HCT116 (cell line): Measurements from ENCODE around the gene CCDC146. TPM values are rescaled to one million over a fixed set of nuclear protein-coding genes. Genes with fewer than 3 reads are reported as not detected.

Experiments
- ATAC-seq: fragments of 200-7000 bp; cut with Tn5 transposase; 2 replicates; pipeline ENCODE4 v1.9.1; 2020; ENCODE audit warnings: mild to moderate bottlenecking, moderate library complexity
- BruUV-seq: library from RNA; stranded (reverse); fragments of 400-500 nt; replicated peaks from 2 replicates; lab custom pipeline; 2021; lab: Mats Ljungman, UMichigan
- CTCF ChIA-PET: fragments of 300-600 bp; sonication (Branson Sonifier 250); formaldehyde crosslinking; loops from one replicate; lab custom pipeline; 2021; ENCODE audit warnings: antibody characterized with exemption; lab: Charles Lee
- POLR2A ChIA-PET: fragments of 300-600, 350-600 bp; sonication (Branson Sonifier 250); formaldehyde crosslinking; loops from one replicate; lab custom pipeline; 2021; ENCODE audit warnings: antibody characterized with exemption; lab: Charles Lee
- RAD21 ChIA-PET, 2 experiments: fragments of 300-600 bp; sonication (Branson Sonifier 250); formaldehyde crosslinking; loops; one replicate each; lab custom pipeline; 2023; ENCODE audit warnings: low total read pairs in 2 of 2; ENCODE audit not compliant: uncharacterized antibody in 2 of 2, unreplicated experiment in 2 of 2, low non-redundant PET in 1 of 2; lab: Charles Lee
- DNase-seq: peaks from one replicate; pipeline ENCODE4 v3.0.0-alpha.2; 2010; ENCODE audit warnings: low read depth, low spot score
- H2AFZ ChIP-seq: fragments of 200-600 bp; shearing (Covaris generic), sonication (generic); 2 replicates; pipeline ENCODE4 v1.6.1; 2017; ENCODE audit warnings: low read depth, mixed run types, mixed read lengths, antibody characterized with exemption, low read length; ENCODE audit not compliant: poor library complexity, severe bottlenecking
- H3K27ac ChIP-seq: 2 replicates; pipeline ENCODE4 v1.5.1; 2012; ENCODE audit warnings: low read depth, low read length
- H3K27me3 ChIP-seq: fragments of 200-600 bp; sonication (generic); 2 replicates; pipeline ENCODE4 v1.6.1; 2016; ENCODE audit warnings: mixed run types, low read length, mixed read lengths; ENCODE audit not compliant: insufficient read depth
- H3K36me3 ChIP-seq, 2 experiments: fragments of 200-500 bp in 1 of 2; fragments of 200-600 bp in 1 of 2; sonication (Bioruptor generic) in 1 of 2; sonication (generic) in 1 of 2; 2 replicates each; pipeline versions ENCODE4 v1.5.1 to v1.6.1; 2014 to 2016; ENCODE audit warnings: low read length in 2 of 2, inconsistent platforms in 1 of 2, mixed read lengths in 1 of 2, mixed run types in 1 of 2; ENCODE audit not compliant: insufficient read depth in 2 of 2, control insufficient read depth in 1 of 2
- H3K4me1 ChIP-seq, 2 experiments: fragments of 200-600 bp in 1 of 2; sonication (generic) in 1 of 2; 2 replicates each; pipeline versions ENCODE4 v1.5.1 to v1.6.1; 2012 to 2017; ENCODE audit warnings: low read length in 2 of 2, inconsistent platforms in 1 of 2, mild to moderate bottlenecking in 1 of 2, mixed read lengths in 1 of 2, mixed run types in 1 of 2, moderate library complexity in 1 of 2; ENCODE audit not compliant: insufficient read depth in 2 of 2, control insufficient read depth in 1 of 2
- H3K4me2 ChIP-seq: fragments of 200-600 bp; sonication (generic); 2 replicates; pipeline ENCODE4 v1.6.1; 2017; ENCODE audit warnings: mixed run types, low read length, mixed read lengths
- H3K4me3 ChIP-seq, 2 experiments: fragments of 200-600 bp in 1 of 2; sonication (generic) in 1 of 2; replicated peaks in 1 of 2; 2 replicates each; pipeline ENCODE4 v1.5.1; 2011 to 2016; ENCODE audit warnings: low read length in 2 of 2, control low read depth in 1 of 2, low read depth in 1 of 2, mild to moderate bottlenecking in 1 of 2, mixed read lengths in 1 of 2, mixed run types in 1 of 2
- H3K79me2 ChIP-seq: fragments of 200-600 bp; sonication (generic); 2 replicates; pipeline ENCODE4 v1.6.1; 2017; ENCODE audit warnings: mild to moderate bottlenecking, mixed run types, low read length, moderate library complexity, mixed read lengths; ENCODE audit not compliant: insufficient read depth
- H3K9ac ChIP-seq: fragments of 200-600 bp; sonication (generic); 2 replicates; pipeline ENCODE4 v1.6.1; 2016; ENCODE audit warnings: low read length, mixed read lengths
- H3K9me2 ChIP-seq: fragments of 200-600 bp; sonication (generic), shearing (Covaris generic); 2 replicates; pipeline ENCODE4 v1.6.1; 2017; ENCODE audit warnings: mixed run types, mild to moderate bottlenecking, moderate library complexity; ENCODE audit not compliant: insufficient read depth
- H3K9me3 ChIP-seq, 2 experiments: fragments of 200-500 bp in 1 of 2; fragments of 200-600 bp in 1 of 2; sonication (Bioruptor generic) in 1 of 2; sonication (generic) in 1 of 2; 2 replicates each; pipeline ENCODE4 v1.6.1; 2014 to 2017; ENCODE audit warnings: low read length in 2 of 2, mixed read lengths in 2 of 2, inconsistent platforms in 1 of 2, low read depth in 1 of 2, mild to moderate bottlenecking in 1 of 2, mixed run types in 1 of 2, moderate library complexity in 1 of 2; ENCODE audit not compliant: control insufficient read depth in 1 of 2, insufficient read depth in 1 of 2
- H4K20me1 ChIP-seq: fragments of 200-600 bp; sonication (generic), shearing (Covaris generic); 2 replicates; pipeline ENCODE4 v1.6.1; 2017; ENCODE audit warnings: mixed run types, mild to moderate bottlenecking, moderate library complexity; ENCODE audit not compliant: insufficient read depth
- ATF3 ChIP-seq: IDR thresholded peaks from 2 replicates; pipeline ENCODE4 v1.6.1; 2012
- CBX3 ChIP-seq: IDR thresholded peaks from 2 replicates; pipeline ENCODE4 v1.6.1; 2012; ENCODE audit warnings: low read depth
- CEBPB ChIP-seq: IDR thresholded peaks from 2 replicates; pipeline ENCODE4 v1.6.1; 2012; ENCODE audit warnings: low read depth
- JUND ChIP-seq: IDR thresholded peaks from 2 replicates; pipeline ENCODE4 v1.6.1; 2012
- MAX ChIP-seq: IDR thresholded peaks from 2 replicates; pipeline ENCODE4 v1.6.1; 2012
- POLR2AphosphoS5 ChIP-seq: IDR thresholded peaks from 2 replicates; pipeline ENCODE4 v1.6.1; 2011; ENCODE audit warnings: mild to moderate bottlenecking, low read depth, low read length, moderate library complexity
- RAD21 ChIP-seq: IDR thresholded peaks from 2 replicates; pipeline ENCODE4 v1.6.1; 2012; ENCODE audit warnings: low read depth, mild to moderate bottlenecking
- SIN3A ChIP-seq: IDR thresholded peaks from 2 replicates; pipeline ENCODE4 v1.6.1; 2012; ENCODE audit warnings: low read depth
- SP1 ChIP-seq: IDR thresholded peaks from 2 replicates; pipeline ENCODE4 v1.6.1; 2012; ENCODE audit warnings: low read depth
- SRF ChIP-seq: IDR thresholded peaks from 2 replicates; pipeline ENCODE4 v1.6.1; 2012; ENCODE audit warnings: low read depth
- TCF7L2 ChIP-seq: IDR thresholded peaks from 2 replicates; pipeline ENCODE4 v1.7.0; 2011; ENCODE audit warnings: borderline replicate concordance, inconsistent platforms; ENCODE audit not compliant: insufficient read depth, insufficient read length; ENCODE audit errors: extremely low read depth
- YY1 ChIP-seq: IDR thresholded peaks from 2 replicates; pipeline ENCODE4 v1.6.1; 2011; ENCODE audit warnings: low read length, low read depth, moderate library complexity, mild to moderate bottlenecking; ENCODE audit not compliant: insufficient replicate concordance; ENCODE audit errors: extremely low read depth
- ZNF274 ChIP-seq: fragments of 200-500 bp; sonication (Bioruptor generic); IDR thresholded peaks from 2 replicates; pipeline ENCODE4 v1.6.1; 2014; ENCODE audit warnings: mild to moderate bottlenecking, low read depth, low read length, inconsistent platforms
- intact Hi-C: fragments of 100-400 bp; cut with micrococcal nuclease; formaldehyde crosslinking; loops from 2 replicates; pipeline ENCODE4 v1.10.0; 2022
- total RNA-seq: library from RNA; stranded (reverse); gene quantifications from one replicate; pipeline ENCODE4 v1.2.1, GENCODE V29; 2021; ENCODE audit not compliant: unreplicated experiment

CCDC146 gene
- total RNA-seq, 1 experiment from 2014 or later, result 6.3 TPM

- RAD21 ChIA-PET, result no interaction called here
- Histone ChIP-seq H3K4me1 (peaks cover 0 to 11% of the 10 kb centered on the region in 2 experiments; a peak in 1 of 4 replicates), H3K4me3 (no peak overlapping the region), H3K36me3 (no peaks in the 10 kb centered on the region)
- no peak for TF ChIP-seq RAD21
- no peak for TF ChIP-seq SP1
- TF ChIP-seq MAX, result no peak
- no peak for TF ChIP-seq POLR2AphosphoS5
- no peak for TF ChIP-seq SRF
- TF ChIP-seq CBX3, result no peak
- no peak for TF ChIP-seq SIN3A
- TF ChIP-seq YY1, result no peak
- no peak for TF ChIP-seq ATF3
- no peak for TF ChIP-seq JUND
- no peak for TF ChIP-seq ZNF274
- no peak for TF ChIP-seq CEBPB
- TF ChIP-seq TCF7L2, result no peak
- TF ChIP-seq, all 23 proteins: peak for 0
- Histone ChIP-seq H3K79me2 (no peaks in the 10 kb centered on the region), H3K27me3 (no peaks in the 10 kb centered on the region), H3K9me2 (no peaks in the 10 kb centered on the region), H3K27ac (no peak overlapping the region), H2AFZ (no peak overlapping the region), H4K20me1 (no peaks in the 10 kb centered on the region), H3K4me2 (0 out of 2 replicates have a peak overlapping the region, but pooled peaks have one; percentile 19), H3K9me3 (no peaks in the 10 kb centered on the region), H3K9ac (no peak overlapping the region)
- POLR2A ChIA-PET, result no interaction called here
- ATAC-seq (no peak), DNase-seq (no peak)
- CTCF ChIA-PET, result no interaction called here
- BruUV-seq, result no TSS peak
- intact Hi-C loops, result no loop called here
Measured at GRCh38 chr7:77316219-77316978, 194.0 kb downstream of the CCDC146 start.
